Common myeloid progenitor, CD34-positive (primary cell): Measurements from ENCODE around the gene ANKMY1.

Source experiments
- CTCF ChIA-PET: fragments of 350-600 bp; sonication (Branson Sonifier 250); formaldehyde crosslinking; loops from one replicate; lab custom pipeline; 2021; ENCODE audit warnings: antibody characterized with exemption; lab: Charles Lee
- POLR2A ChIA-PET: fragments of 350-600 bp; sonication (Branson Sonifier 250); formaldehyde crosslinking; loops from one replicate; lab custom pipeline; 2021; ENCODE audit warnings: antibody characterized with exemption; lab: Charles Lee
- DNase-seq, 3 donors: peaks; one replicate each; pipeline versions ENCODE4 v3.0.0 to v3.0.0-alpha.2; 2013
- H3K27ac ChIP-seq, 2 experiments: 1 replicate in 1 of 2; 2 replicates in 1 of 2; pipeline ENCODE4 v1.7.0; 2013; ENCODE audit warnings: inconsistent platforms in 2 of 2, low read length in 2 of 2, mild to moderate bottlenecking in 2 of 2, low read depth in 1 of 2, moderate library complexity in 1 of 2; ENCODE audit not compliant: severe bottlenecking in 2 of 2, insufficient read depth in 1 of 2, poor library complexity in 1 of 2
- H3K27me3 ChIP-seq, 5 experiments: replicated peaks in 2 of 5; 1 replicate in 3 of 5; 2 replicates in 2 of 5; pipeline versions ENCODE4 v1.6.1 to v1.7.0; 2013; ENCODE audit warnings: low read length in 4 of 5, mild to moderate bottlenecking in 2 of 5, moderate library complexity in 2 of 5, inconsistent platforms in 1 of 5; ENCODE audit not compliant: insufficient read depth in 5 of 5, control insufficient read depth in 4 of 5
- H3K36me3 ChIP-seq, 4 experiments: 1 replicate in 2 of 4; 2 replicates in 2 of 4; pipeline versions ENCODE4 v1.6.1 to v1.7.0; 2013; ENCODE audit warnings: low read length in 3 of 4, control low read depth in 1 of 4, mild to moderate bottlenecking in 1 of 4; ENCODE audit not compliant: control insufficient read depth in 4 of 4, insufficient read depth in 4 of 4
- H3K4me1 ChIP-seq, 4 experiments: 1 replicate in 3 of 4; 2 replicates in 1 of 4; pipeline versions ENCODE4 v1.6.1 to v1.7.1; 2013; ENCODE audit warnings: low read length in 3 of 4, mild to moderate bottlenecking in 3 of 4, control low read depth in 1 of 4, inconsistent platforms in 1 of 4, moderate library complexity in 1 of 4; ENCODE audit not compliant: control insufficient read depth in 4 of 4, insufficient read depth in 4 of 4; ENCODE audit errors: control extremely low read depth in 1 of 4
- H3K4me3 ChIP-seq, 7 experiments: 1 replicate in 4 of 7; 2 replicates in 3 of 7; pipeline versions ENCODE4 v1.5.1 to v1.7.0; 2013; ENCODE audit warnings: mild to moderate bottlenecking in 7 of 7, low read length in 6 of 7, moderate library complexity in 6 of 7, inconsistent platforms in 2 of 7, low read depth in 2 of 7, control low read depth in 1 of 7; ENCODE audit not compliant: insufficient read depth in 4 of 7, control insufficient read depth in 1 of 7; ENCODE audit errors: extremely low read depth in 1 of 7
- H3K9me3 ChIP-seq, 5 experiments: 1 replicate in 4 of 5; 2 replicates in 1 of 5; pipeline versions ENCODE4 v1.6.1 to v1.7.1; 2013; ENCODE audit warnings: low read length in 4 of 5, mild to moderate bottlenecking in 2 of 5, inconsistent platforms in 1 of 5, low read depth in 1 of 5, moderate library complexity in 1 of 5; ENCODE audit not compliant: control insufficient read depth in 4 of 5, insufficient read depth in 2 of 5; ENCODE audit errors: control extremely low read depth in 1 of 5
- WGBS: methylation state at CpG from one replicate; pipeline ENCODE4 v1.1.5; 2013; ENCODE audit not compliant: insufficient coverage; 5-methylcytosine and 5-hydroxymethylcytosine counted together

ANKMY1 gene

DNA sequence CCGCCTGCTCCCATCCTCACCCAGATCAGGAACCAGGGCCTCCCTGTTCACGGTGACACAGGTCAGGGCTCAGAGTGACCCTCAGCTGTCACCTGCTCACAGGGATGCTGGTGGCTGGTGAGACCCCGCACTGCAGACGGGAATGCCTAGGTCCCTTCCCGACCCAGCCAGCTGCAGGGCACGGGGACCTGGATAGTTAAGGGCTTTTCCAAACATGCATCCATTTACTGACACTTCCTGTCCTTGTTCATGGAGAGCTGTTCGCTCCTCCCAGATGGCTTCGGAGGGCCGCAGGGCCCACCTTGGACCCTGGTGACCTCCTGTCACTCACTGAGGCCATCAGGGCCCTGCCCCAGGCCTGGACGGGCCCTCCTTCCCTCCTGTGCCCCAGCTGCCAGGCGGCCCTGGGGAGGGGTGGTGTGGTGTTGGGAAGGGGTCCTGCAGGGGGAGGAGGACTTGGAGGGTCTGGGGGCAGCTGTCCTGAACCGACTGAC, 90.6 kb downstream of the ANKMY1 start:
- Histone ChIP-seq H3K4me3 (no peak overlapping the region), H3K4me1 (no peaks in the 10 kb centered on the region), H3K36me3 (peaks cover 0 to 3% (median 0%) of the 10 kb centered on the region in 4 experiments), H3K27me3 (no peaks in the 10 kb centered on the region), H3K9me3 (peaks cover 0 to 5% (median 3%) of the 10 kb centered on the region in 5 experiments), H3K27ac (no peak overlapping the region)
- ChIA-PET CTCF (no interaction called here), POLR2A (no interaction called here)
- no peak for DNase-seq
- 96% methylated on average over 10 of the region's 12 CpGs for WGBS

DNA sequence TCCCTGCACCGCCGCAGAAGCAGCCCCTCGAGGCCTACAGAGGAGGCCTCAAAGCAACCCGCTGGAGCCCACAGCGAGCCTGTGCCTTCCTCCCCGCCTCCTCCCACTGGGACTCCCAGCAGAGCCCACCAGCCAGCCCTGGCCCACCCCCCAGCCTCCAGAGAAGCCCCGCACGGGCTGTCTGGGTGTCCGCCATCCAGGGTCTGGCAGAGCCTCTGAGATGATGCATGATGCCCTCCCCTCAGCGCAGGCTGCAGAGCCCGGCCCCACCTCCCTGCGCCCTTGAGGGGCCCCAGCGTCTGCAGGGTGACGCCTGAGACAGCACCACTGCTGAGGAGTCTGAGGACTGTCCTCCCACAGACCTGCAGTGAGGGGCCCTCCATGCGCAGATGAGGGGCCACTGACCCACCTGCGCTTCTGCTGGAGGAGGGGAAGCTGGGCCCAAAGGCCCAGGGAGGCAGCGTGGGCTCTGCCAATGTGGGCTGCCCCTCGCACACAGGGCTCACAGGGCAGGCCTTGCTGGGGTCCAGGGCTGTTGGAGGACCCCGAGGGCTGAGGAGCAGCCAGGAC, 91.1 kb downstream of the ANKMY1 start:
- no peaks in the 10 kb centered on the region for H3K27me3 ChIP-seq
- peaks cover 0 to 3% (median 0%) of the 10 kb centered on the region in 4 experiments for H3K36me3 ChIP-seq
- H3K4me1 ChIP-seq = no peaks in the 10 kb centered on the region
- no peak for DNase-seq
- no peak overlapping the region for H3K27ac ChIP-seq
- no peak overlapping the region for H3K4me3 ChIP-seq
- ChIA-PET CTCF (no interaction called here), POLR2A (no interaction called here)
- 88% methylated on average over 15 of the region's 19 CpGs for WGBS
- peaks cover 0 to under 1% (median 0%) of the 10 kb centered on the region in 5 experiments for H3K9me3 ChIP-seq

DNA sequence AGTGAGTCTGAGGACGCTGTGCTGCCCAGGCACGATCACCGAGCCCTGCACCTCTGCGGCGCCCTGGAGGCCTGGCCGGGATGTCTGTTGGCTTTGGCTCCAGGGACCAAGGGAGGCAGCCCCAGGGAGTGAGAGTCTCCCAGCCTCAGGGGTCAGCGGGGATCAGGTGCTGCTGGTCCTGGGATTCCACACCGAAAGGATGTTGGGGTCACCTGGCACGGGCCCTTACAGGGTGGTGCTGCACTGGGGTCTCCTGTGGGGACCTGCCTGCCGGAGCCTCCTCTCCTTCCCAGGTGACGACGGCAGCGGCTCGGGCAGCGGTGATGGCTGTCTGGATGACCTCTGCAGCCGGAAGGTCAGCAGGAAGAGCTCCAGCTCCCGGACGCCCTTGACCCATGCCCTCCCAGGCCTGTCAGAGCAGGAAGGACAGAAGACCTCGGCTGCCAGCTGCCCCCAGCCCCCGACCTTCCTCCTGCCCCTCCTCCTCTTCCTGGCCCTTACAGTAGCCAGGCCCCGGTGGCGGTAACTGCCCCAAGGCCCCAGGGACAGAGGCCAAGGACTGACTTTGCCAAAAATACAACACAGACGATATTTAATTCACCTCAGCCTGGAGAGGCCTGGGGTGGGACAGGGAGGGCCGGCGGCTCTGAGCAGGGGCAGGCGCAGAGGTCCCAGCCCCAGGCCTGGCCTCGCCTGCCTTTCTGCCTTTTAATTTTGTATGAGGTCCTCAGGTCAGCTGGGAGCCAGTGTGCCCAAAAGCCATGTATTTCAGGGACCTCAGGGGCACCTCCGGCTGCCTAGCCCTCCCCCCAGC, 91.8 kb downstream of the ANKMY1 start:
- WGBS = 86% methylated on average over 27 of the region's 28 CpGs
- no peaks in the 10 kb centered on the region for H3K27me3 ChIP-seq
- no peaks in the 10 kb centered on the region for H3K9me3 ChIP-seq
- H3K27ac ChIP-seq = no peak overlapping the region
- CTCF ChIA-PET = no interaction called here
- H3K4me3 ChIP-seq = no peak overlapping the region
- POLR2A ChIA-PET = no interaction called here
- H3K36me3 ChIP-seq = peaks cover 0 to 3% (median 0%) of the 10 kb centered on the region in 4 experiments
- H3K4me1 ChIP-seq = no peaks in the 10 kb centered on the region
- DNase-seq = no peak

DNA sequence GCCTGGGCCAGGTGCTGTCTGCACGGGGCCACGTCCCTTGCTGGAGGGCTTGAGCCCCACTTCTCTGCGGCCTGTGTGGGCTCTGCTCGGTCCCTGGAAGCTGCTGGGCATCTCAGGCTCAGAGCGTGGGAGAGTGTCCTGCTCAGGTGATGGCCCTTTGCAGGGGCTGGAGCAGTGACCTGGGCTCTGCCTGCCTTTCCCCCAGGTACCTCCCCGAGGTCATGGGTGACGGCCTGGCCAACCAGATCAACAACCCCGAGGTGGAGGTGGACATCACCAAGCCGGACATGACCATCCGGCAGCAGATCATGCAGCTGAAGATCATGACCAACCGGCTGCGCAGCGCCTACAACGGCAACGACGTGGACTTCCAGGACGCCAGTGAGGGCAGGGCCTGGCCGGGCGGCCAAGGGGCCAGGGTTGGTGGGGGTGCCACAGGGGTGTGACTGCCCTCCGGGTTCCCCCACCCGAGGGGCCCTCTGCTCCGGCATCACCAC, 92.5 kb downstream of the ANKMY1 start:
- CTCF ChIA-PET = no interaction called here
- H3K4me3 ChIP-seq = no peak overlapping the region
- peaks cover 0 to 3% (median 0%) of the 10 kb centered on the region in 4 experiments for H3K36me3 ChIP-seq
- no peaks in the 10 kb centered on the region for H3K4me1 ChIP-seq
- POLR2A ChIA-PET = no interaction called here
- no peak overlapping the region for H3K27ac ChIP-seq
- DNase-seq = no peak
- no peaks in the 10 kb centered on the region for H3K9me3 ChIP-seq
- 97% methylated on average over 22 of the region's 22 CpGs for WGBS
- H3K27me3 ChIP-seq = no peaks in the 10 kb centered on the region

DNA sequence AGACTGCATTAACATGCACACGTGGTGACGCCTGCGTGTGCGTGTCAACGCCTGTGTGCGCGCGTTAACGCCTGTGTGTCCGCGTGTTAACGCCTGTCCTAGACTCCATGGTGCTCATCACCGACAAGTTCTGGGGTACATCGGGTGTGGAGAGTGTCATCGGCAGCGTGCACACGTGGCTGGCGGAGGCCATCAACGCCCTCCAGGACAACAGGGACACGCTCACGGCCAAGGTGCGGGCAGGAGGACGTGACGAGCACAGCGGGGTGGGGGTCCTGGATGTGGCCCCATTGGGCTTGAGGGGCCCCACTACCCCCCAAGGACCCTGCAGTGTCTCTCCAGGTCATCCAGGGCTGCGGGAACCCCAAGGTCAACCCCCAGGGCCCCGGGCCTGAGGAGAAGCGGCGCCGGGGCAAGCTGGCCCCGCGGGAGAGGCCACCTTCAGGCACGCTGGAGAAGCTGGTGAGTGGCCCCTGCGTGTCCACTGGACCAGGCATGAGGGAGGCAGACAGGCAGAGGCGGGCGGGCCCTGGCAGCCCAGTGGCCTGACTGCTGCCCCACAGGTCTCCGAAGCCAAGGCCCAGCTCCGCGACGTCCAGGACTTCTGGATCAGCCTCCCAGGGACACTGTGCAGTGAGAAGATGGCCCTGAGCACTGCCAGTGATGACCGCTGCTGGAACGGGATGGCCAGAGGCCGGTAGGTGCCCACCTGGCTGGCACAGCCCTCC, 93.1 kb downstream of the ANKMY1 start:
- WGBS = 91% methylated on average over 39 of the region's 43 CpGs
- Histone ChIP-seq H3K9me3 (no peaks in the 10 kb centered on the region), H3K27ac (no peak overlapping the region), H3K27me3 (no peaks in the 10 kb centered on the region), H3K36me3 (peaks cover 0 to 1% (median 0%) of the 10 kb centered on the region in 4 experiments), H3K4me1 (no peaks in the 10 kb centered on the region), H3K4me3 (no peak overlapping the region)
- POLR2A ChIA-PET = no interaction called here
- no peak for DNase-seq
- CTCF ChIA-PET = no interaction called here

DNA sequence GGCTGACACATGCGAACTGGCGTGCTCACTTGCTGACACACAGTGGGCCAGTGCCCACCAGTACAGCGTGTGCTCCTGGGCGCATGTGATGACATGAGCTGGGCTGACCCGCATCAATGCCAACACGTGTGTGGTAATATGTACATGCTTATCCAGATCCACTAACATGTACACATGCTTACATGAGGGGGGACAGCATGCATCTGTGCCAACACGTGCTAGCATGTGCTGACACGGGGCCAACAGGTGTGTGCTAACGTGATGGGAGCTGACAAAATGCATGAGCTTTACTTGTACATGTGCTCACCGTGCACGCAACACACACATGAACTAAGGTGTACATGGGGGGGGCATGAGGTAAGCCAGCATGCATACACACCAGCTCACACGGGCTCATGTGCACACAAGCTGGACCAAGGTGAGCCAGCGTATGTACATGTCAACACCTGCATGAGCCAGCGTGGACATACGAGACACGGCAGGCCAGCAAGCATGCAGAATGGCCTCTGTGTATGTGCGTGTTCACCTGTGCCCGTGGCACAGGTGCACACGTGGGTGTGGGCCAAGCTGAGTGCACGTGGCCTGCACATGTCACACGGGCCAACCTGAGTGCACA, 93.8 kb downstream of the ANKMY1 start:
- ChIA-PET POLR2A (no interaction called here), CTCF (interaction anchor here (0.6 kb wide), 1 partner anchor 434 kb away, joined by 3 read pairs; no protein-coding TSS in a partner anchor)
- 94% methylated on average over 19 of the region's 21 CpGs for WGBS
- Histone ChIP-seq H3K4me3 (no peak overlapping the region), H3K27ac (no peak overlapping the region), H3K36me3 (no peaks in the 10 kb centered on the region), H3K4me1 (no peaks in the 10 kb centered on the region), H3K9me3 (no peaks in the 10 kb centered on the region), H3K27me3 (no peaks in the 10 kb centered on the region)
- DNase-seq = no peak
